Measurements from ENCODE around the gene RAB23.
"Not testable (repeated sequence)": the region's sequence is repeated elsewhere in the genome, so short reads cannot be mapped to it uniquely, and the experiment has no call there.

The RAB23 gene

GRCh38 chr6:57246307-57246706, 24.2 kb upstream of the RAB23 start:
- H2AFZ ChIP-seq (ENCODE audit: low read depth, low read length, severe bottlenecking) = no peak overlapping the region
- H3K4me3 ChIP-seq (ENCODE audit: insufficient read depth, low read length, poor library complexity, severe bottlenecking) = no peak overlapping the region
- H3K27ac ChIP-seq (ENCODE audit: low read depth, low read length) = no peak overlapping the region
- H3K9me3 ChIP-seq (ENCODE audit: insufficient read depth, low read length) = no peaks in the 10 kb centered on the region
- H3K9ac ChIP-seq (ENCODE audit: low read length) = no peak overlapping the region
- no peaks in the 10 kb centered on the region for H3K27me3 ChIP-seq (ENCODE audit: low read length)
- no peaks in the 10 kb centered on the region for H3K79me2 ChIP-seq (ENCODE audit: insufficient read depth, low read length)
- H3K9me2 ChIP-seq (replicated peaks; ENCODE audit: insufficient read depth, low read length) = no peaks in the 10 kb centered on the region
- no peak overlapping the region for H3K4me2 ChIP-seq (ENCODE audit: low read depth, low read length, poor library complexity, severe bottlenecking)
- no peak for TF ChIP-seq EZH2phosphoT487 (conservative IDR thresholded peaks at IDR 0.05; ENCODE audit: low read length)
- TF ChIP-seq CTCF (IDR thresholded peaks at IDR 0.05; ENCODE audit: insufficient read depth, low read length, poor library complexity, severe bottlenecking) = no peak
- no peaks in the 10 kb centered on the region for H3F3A ChIP-seq (ENCODE audit: insufficient read depth)
- H3K36me3 ChIP-seq (ENCODE audit: low read length) = no peaks in the 10 kb centered on the region
- no peaks in the 10 kb centered on the region for H4K20me1 ChIP-seq (ENCODE audit: low read depth, low read length)

GRCh38 chr6:57243954-57244353, 21.8 kb upstream of the RAB23 start:
- Histone ChIP-seq H3K79me2 (ENCODE audit: insufficient read depth, low read length) (no peaks in the 10 kb centered on the region), H2AFZ (ENCODE audit: low read depth, low read length, severe bottlenecking) (no peak overlapping the region), H3K4me3 (ENCODE audit: insufficient read depth, low read length, poor library complexity, severe bottlenecking) (no peak overlapping the region), H3K9me3 (ENCODE audit: insufficient read depth, low read length) (no peaks in the 10 kb centered on the region), H4K20me1 (ENCODE audit: low read depth, low read length) (no peaks in the 10 kb centered on the region), H3K27me3 (ENCODE audit: low read length) (no peaks in the 10 kb centered on the region), H3K4me2 (ENCODE audit: low read depth, low read length, poor library complexity, severe bottlenecking) (no peak overlapping the region), H3K9ac (ENCODE audit: low read length) (no peak overlapping the region), H3K9me2 (replicated peaks; ENCODE audit: insufficient read depth, low read length) (no peaks in the 10 kb centered on the region), H3F3A (ENCODE audit: insufficient read depth) (no peaks in the 10 kb centered on the region), H3K36me3 (ENCODE audit: low read length) (no peaks in the 10 kb centered on the region), H3K27ac (ENCODE audit: low read depth, low read length) (no peak overlapping the region)
- no peak for TF ChIP-seq CTCF (IDR thresholded peaks at IDR 0.05; ENCODE audit: insufficient read depth, low read length, poor library complexity, severe bottlenecking)
- no peak for TF ChIP-seq EZH2phosphoT487 (conservative IDR thresholded peaks at IDR 0.05; ENCODE audit: low read length)

- not testable (repeated sequence) for H3F3A ChIP-seq (ENCODE audit: insufficient read depth); H3K27ac ChIP-seq (ENCODE audit: low read depth, low read length)
Measured at GRCh38 chr6:57243526-57243925, 21.4 kb upstream of the RAB23 start.

GRCh38 chr6:57242505-57242904, 20.4 kb upstream of the RAB23 start:
- Histone ChIP-seq H3K9me3 (ENCODE audit: insufficient read depth, low read length) (no peaks in the 10 kb centered on the region), H3K27me3 (ENCODE audit: low read length) (no peaks in the 10 kb centered on the region), H2AFZ (ENCODE audit: low read depth, low read length, severe bottlenecking) (no peak overlapping the region), H3F3A (ENCODE audit: insufficient read depth) (no peaks in the 10 kb centered on the region), H3K36me3 (ENCODE audit: low read length) (no peaks in the 10 kb centered on the region), H3K79me2 (ENCODE audit: insufficient read depth, low read length) (no peaks in the 10 kb centered on the region), H4K20me1 (ENCODE audit: low read depth, low read length) (no peaks in the 10 kb centered on the region), H3K4me3 (ENCODE audit: insufficient read depth, low read length, poor library complexity, severe bottlenecking) (no peak overlapping the region), H3K9ac (ENCODE audit: low read length) (no peak overlapping the region), H3K9me2 (replicated peaks; ENCODE audit: insufficient read depth, low read length) (no peaks in the 10 kb centered on the region), H3K4me2 (ENCODE audit: low read depth, low read length, poor library complexity, severe bottlenecking) (no peak overlapping the region), H3K27ac (ENCODE audit: low read depth, low read length) (no peak overlapping the region)
- TF ChIP-seq CTCF (IDR thresholded peaks at IDR 0.05; ENCODE audit: insufficient read depth, low read length, poor library complexity, severe bottlenecking) (no peak), EZH2phosphoT487 (conservative IDR thresholded peaks at IDR 0.05; ENCODE audit: low read length) (no peak)

More at GRCh38 chr6:57243526-57243925, 21.4 kb upstream of the RAB23 start:
- not testable (repeated sequence) for H3K27me3 ChIP-seq (ENCODE audit: low read length); H3K9me2 ChIP-seq (replicated peaks; ENCODE audit: insufficient read depth, low read length); H3K4me2 ChIP-seq (ENCODE audit: low read depth, low read length, poor library complexity, severe bottlenecking); H3K9ac ChIP-seq (ENCODE audit: low read length); H2AFZ ChIP-seq (ENCODE audit: low read depth, low read length, severe bottlenecking); H3K36me3 ChIP-seq (ENCODE audit: low read length); H3K79me2 ChIP-seq (ENCODE audit: insufficient read depth, low read length); H4K20me1 ChIP-seq (ENCODE audit: low read depth, low read length); H3K9me3 ChIP-seq (ENCODE audit: insufficient read depth, low read length); H3K4me3 ChIP-seq (ENCODE audit: insufficient read depth, low read length, poor library complexity, severe bottlenecking)
